OCI-LY7 (cell line): ENCODE results near the gene FBXW8.

Source experiments
- EZH2phosphoT487 ChIP-seq: fragments of 200-600 bp; sonication (generic); IDR thresholded peaks from 2 replicates; pipeline ENCODE4 v1.6.1; 2018; ENCODE audit warnings: low read depth, borderline replicate concordance, mild to moderate bottlenecking, mixed run types, antibody characterized with exemption, low read length, moderate library complexity, mixed read lengths
- TF ChIP-seq, protein P1 (sequence below): fragments of 200-600 bp; sonication (generic); conservative IDR thresholded peaks from 2 replicates; pipeline ENCODE4 v1.5.1; 2014; ENCODE audit warnings: mild to moderate bottlenecking, antibody characterized with exemption, low read length, moderate library complexity, mixed read lengths

- TF ChIP-seq, protein P1, sequence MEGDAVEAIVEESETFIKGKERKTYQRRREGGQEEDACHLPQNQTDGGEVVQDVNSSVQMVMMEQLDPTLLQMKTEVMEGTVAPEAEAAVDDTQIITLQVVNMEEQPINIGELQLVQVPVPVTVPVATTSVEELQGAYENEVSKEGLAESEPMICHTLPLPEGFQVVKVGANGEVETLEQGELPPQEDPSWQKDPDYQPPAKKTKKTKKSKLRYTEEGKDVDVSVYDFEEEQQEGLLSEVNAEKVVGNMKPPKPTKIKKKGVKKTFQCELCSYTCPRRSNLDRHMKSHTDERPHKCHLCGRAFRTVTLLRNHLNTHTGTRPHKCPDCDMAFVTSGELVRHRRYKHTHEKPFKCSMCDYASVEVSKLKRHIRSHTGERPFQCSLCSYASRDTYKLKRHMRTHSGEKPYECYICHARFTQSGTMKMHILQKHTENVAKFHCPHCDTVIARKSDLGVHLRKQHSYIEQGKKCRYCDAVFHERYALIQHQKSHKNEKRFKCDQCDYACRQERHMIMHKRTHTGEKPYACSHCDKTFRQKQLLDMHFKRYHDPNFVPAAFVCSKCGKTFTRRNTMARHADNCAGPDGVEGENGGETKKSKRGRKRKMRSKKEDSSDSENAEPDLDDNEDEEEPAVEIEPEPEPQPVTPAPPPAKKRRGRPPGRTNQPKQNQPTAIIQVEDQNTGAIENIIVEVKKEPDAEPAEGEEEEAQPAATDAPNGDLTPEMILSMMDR = no peak
- no peak for TF ChIP-seq EZH2phosphoT487
These were observed 109.9 kb downstream of the FBXW8 start for GRCh38 chr12:117020536-117021220.
